Left kidney (tissue), 2 donors: ENCODE data around the gene DYRK2. TPM values are rescaled to one million over a fixed set of nuclear protein-coding genes. Genes with fewer than 3 reads are reported as not detected.
A peak's percentile ranks its signal among the peaks of the same experiment; 100 is the strongest.
"Not testable (repeated sequence)": the region's sequence is repeated elsewhere in the genome, so short reads cannot be mapped to it uniquely, and the experiment has no call there.

Experiments used
- DNase-seq: peaks from one replicate; pipeline ENCODE4 v3.0.0-alpha.2; 2013
- polyA plus RNA-seq: library from polyadenylated mRNA; unstranded; fragments of 120-200 nt; gene quantifications from one replicate; pipeline ENCODE4 v1.2.1, GENCODE V29; 2013; ENCODE audit not compliant: insufficient read length

Gene DYRK2
- polyA plus RNA-seq, 1 donor: 27.4 TPM

GRCh38 chr12:67669934-67670631 lies 21.5 kb downstream of the DYRK2 start:
- no peak for DNase-seq

- DNase-seq: no peak
Observed at GRCh38 chr12:67671419-67671818, 22.9 kb downstream of the DYRK2 start.

GRCh38 chr12:67671892-67672291 lies 23.3 kb downstream of the DYRK2 start:
- DNase-seq: no peak

GRCh38 chr12:67672507-67672906 lies 24.0 kb downstream of the DYRK2 start:
- DNase-seq: not testable (repeated sequence)

- not testable (repeated sequence) for DNase-seq
Observed at GRCh38 chr12:67673509-67673908, 25.0 kb downstream of the DYRK2 start.

GRCh38 chr12:67674417-67674816 lies 25.9 kb downstream of the DYRK2 start:
- DNase-seq: no peak

GRCh38 chr12:67676624-67677023 lies 28.1 kb downstream of the DYRK2 start:
- DNase-seq: no peak

- no peak for DNase-seq
Observed at GRCh38 chr12:67677166-67677565, 28.6 kb downstream of the DYRK2 start.

- peak; percentile 6 for DNase-seq
Observed at GRCh38 chr12:67681105-67681778, 32.7 kb downstream of the DYRK2 start.

GRCh38 chr12:67681941-67682620 lies 33.5 kb downstream of the DYRK2 start:
- no peak for DNase-seq

- DNase-seq: no peak
Observed at GRCh38 chr12:67689385-67689784, 40.8 kb downstream of the DYRK2 start.

- no peak for DNase-seq
Observed at GRCh38 chr12:67690656-67691055, 42.1 kb downstream of the DYRK2 start.

GRCh38 chr12:67691220-67691619 lies 42.7 kb downstream of the DYRK2 start:
- DNase-seq: no peak

- no peak for DNase-seq
Observed at GRCh38 chr12:67692135-67692534, 43.6 kb downstream of the DYRK2 start.

GRCh38 chr12:67692966-67693365 lies 44.4 kb downstream of the DYRK2 start:
- DNase-seq: no peak

- DNase-seq: no peak
Observed at GRCh38 chr12:67693894-67694293, 45.3 kb downstream of the DYRK2 start.

- DNase-seq: no peak
Observed at GRCh38 chr12:67694306-67694900, 45.9 kb downstream of the DYRK2 start.

GRCh38 chr12:67695974-67696373 lies 47.4 kb downstream of the DYRK2 start:
- no peak for DNase-seq

- DNase-seq: no peak
Observed at GRCh38 chr12:67697443-67697842, 48.9 kb downstream of the DYRK2 start.

GRCh38 chr12:67697967-67698366 lies 49.4 kb downstream of the DYRK2 start:
- no peak for DNase-seq

- no peak for DNase-seq
Observed at GRCh38 chr12:67698672-67699581, 50.4 kb downstream of the DYRK2 start.

- no peak for DNase-seq
Observed at GRCh38 chr12:67701121-67701520, 52.6 kb downstream of the DYRK2 start.
